Panc1 (cell line): ENCODE results near the gene CLDN6.

Experiments used
- CTCF ChIP-seq: fragments of 450-650 bp; IDR thresholded peaks from 2 replicates; pipeline ENCODE4 v1.5.1; 2017; ENCODE audit warnings: mild to moderate bottlenecking
- POLR2AphosphoS5 ChIP-seq: IDR thresholded peaks from 2 replicates; pipeline ENCODE4 v1.6.1; 2012; ENCODE audit warnings: mild to moderate bottlenecking, low read depth, low read length, moderate library complexity
- REST ChIP-seq, 2 experiments: IDR thresholded peaks; 2 replicates each; pipeline ENCODE4 v1.6.1; 2011 to 2012; ENCODE audit warnings: low read depth in 2 of 2, control low read depth in 1 of 2, low read length in 1 of 2, mild to moderate bottlenecking in 1 of 2, moderate library complexity in 1 of 2; ENCODE audit not compliant: insufficient read depth in 1 of 2
- SIN3A ChIP-seq: IDR thresholded peaks from 2 replicates; pipeline ENCODE4 v1.6.1; 2012; ENCODE audit warnings: low read depth, mild to moderate bottlenecking, low read length, moderate library complexity, borderline replicate concordance; ENCODE audit not compliant: insufficient read depth

GRCh38 chr16:3035972-3036725, 18.2 kb upstream of the CLDN6 start:
- no peak for TF ChIP-seq CTCF
- TF ChIP-seq SIN3A, result no peak
- TF ChIP-seq POLR2AphosphoS5, result no peak
- no peak for TF ChIP-seq REST (IDR thresholded peaks at IDR 0.05; ENCODE audit: insufficient read depth in 1 of 2, low read depth in 2 of 2, low read length in 1 of 2)
